ENCODE results near the gene NFIA. TPM values are rescaled to one million over a fixed set of nuclear protein-coding genes. Genes with fewer than 3 reads are reported as not detected.

The NFIA gene
- total and polyA plus RNA-seq, 9 of the 15 experiments (the other 6 are each of a cell fraction or from before 2014, with no cell fraction given) = 5.3 to 24.9 (median 9.8) TPM

- TF ChIP-seq AFF1 (IDR thresholded peaks at IDR 0.05; ENCODE audit: low read depth in 1 of 2, partially characterized antibody in 2 of 2) (peak in 1 of 2 experiments; percentile 15), ZNF780A (CRISPR knock-in tag; IDR thresholded peaks at IDR 0.05) (no peak), TAF1 (IDR thresholded peaks at IDR 0.05; ENCODE audit: control insufficient read depth, extremely low read depth, insufficient read depth, low read length, severe bottlenecking) (peak; percentile 58), MTA2 (IDR thresholded peaks at IDR 0.05; ENCODE audit: low read depth) (peak; percentile 13; the same call in 1 of the 2 replicates), ASH1L (IDR thresholded peaks at IDR 0.05; ENCODE audit: borderline replicate concordance, low read depth, partially characterized antibody) (peak; percentile 82), ZNF24 (IDR thresholded peaks at IDR 0.05) (no peak), BACH1 (tag; IDR thresholded peaks at IDR 0.05) (peak; percentile 60; the same call in 1 of the 2 replicates), HNRNPL (IDR thresholded peaks at IDR 0.05; ENCODE audit: low read depth, low read length) (no peak), ZNF143 (CRISPR knock-in tag; IDR thresholded peaks at IDR 0.05) (no peak), POLR2H (tag; IDR thresholded peaks at IDR 0.05; ENCODE audit: low read depth) (peak; percentile 73), MAFK (IDR thresholded peaks at IDR 0.05; ENCODE audit: low read length) (peak; percentile 99), ZNF384 (IDR thresholded peaks at IDR 0.05; ENCODE audit: low read depth, low read length) (peak; percentile 77), PHB (CRISPR knock-in tag; IDR thresholded peaks at IDR 0.05) (no peak), GABPA (tag; conservative IDR thresholded peaks at IDR 0.05; ENCODE audit: low read depth) (peak; percentile 63), PTBP1 (IDR thresholded peaks at IDR 0.05; ENCODE audit: low read depth, low read length) (no peak)
- TF ChIP-seq, protein P1, sequence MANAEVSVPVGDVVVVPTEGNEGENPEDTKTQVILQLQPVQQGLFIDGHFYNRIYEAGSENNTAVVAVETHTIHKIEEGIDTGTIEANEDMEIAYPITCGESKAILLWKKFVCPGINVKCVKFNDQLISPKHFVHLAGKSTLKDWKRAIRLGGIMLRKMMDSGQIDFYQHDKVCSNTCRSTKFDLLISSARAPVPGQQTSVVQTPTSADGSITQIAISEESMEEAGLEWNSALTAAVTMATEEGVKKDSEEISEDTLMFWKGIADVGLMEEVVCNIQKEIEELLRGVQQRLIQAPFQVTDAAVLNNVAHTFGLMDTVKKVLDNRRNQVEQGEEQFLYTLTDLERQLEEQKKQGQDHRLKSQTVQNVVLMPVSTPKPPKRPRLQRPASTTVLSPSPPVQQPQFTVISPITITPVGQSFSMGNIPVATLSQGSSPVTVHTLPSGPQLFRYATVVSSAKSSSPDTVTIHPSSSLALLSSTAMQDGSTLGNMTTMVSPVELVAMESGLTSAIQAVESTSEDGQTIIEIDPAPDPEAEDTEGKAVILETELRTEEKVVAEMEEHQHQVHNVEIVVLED (CRISPR knock-in tag; IDR thresholded peaks at IDR 0.05) = peak; percentile 60
- TF ChIP-seq, protein P2, sequence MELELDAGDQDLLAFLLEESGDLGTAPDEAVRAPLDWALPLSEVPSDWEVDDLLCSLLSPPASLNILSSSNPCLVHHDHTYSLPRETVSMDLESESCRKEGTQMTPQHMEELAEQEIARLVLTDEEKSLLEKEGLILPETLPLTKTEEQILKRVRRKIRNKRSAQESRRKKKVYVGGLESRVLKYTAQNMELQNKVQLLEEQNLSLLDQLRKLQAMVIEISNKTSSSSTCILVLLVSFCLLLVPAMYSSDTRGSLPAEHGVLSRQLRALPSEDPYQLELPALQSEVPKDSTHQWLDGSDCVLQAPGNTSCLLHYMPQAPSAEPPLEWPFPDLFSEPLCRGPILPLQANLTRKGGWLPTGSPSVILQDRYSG (tag; conservative IDR thresholded peaks at IDR 0.05; ENCODE audit: low read depth) = no peak
Observed at GRCh38 chr1:61077676-61078541, 4.5 kb upstream of the NFIA start (continued).
